Globus pallidus (tissue), 1 donor: Measurements from ENCODE around the gene DNAH17.
A peak's percentile ranks its signal among the peaks of the same experiment; 100 is the strongest.

Source experiments
- DNase-seq: peaks from one replicate; pipeline ENCODE4 v3.0.0-alpha.2; 2015; ENCODE audit warnings: low spot score

DNAH17 gene

GRCh38 chr17:78454346-78454745 lies 122.8 kb downstream of the DNAH17 start:
- DNase-seq = no peak

GRCh38 chr17:78451753-78452152 lies 125.4 kb downstream of the DNAH17 start:
- no peak for DNase-seq

DNA sequence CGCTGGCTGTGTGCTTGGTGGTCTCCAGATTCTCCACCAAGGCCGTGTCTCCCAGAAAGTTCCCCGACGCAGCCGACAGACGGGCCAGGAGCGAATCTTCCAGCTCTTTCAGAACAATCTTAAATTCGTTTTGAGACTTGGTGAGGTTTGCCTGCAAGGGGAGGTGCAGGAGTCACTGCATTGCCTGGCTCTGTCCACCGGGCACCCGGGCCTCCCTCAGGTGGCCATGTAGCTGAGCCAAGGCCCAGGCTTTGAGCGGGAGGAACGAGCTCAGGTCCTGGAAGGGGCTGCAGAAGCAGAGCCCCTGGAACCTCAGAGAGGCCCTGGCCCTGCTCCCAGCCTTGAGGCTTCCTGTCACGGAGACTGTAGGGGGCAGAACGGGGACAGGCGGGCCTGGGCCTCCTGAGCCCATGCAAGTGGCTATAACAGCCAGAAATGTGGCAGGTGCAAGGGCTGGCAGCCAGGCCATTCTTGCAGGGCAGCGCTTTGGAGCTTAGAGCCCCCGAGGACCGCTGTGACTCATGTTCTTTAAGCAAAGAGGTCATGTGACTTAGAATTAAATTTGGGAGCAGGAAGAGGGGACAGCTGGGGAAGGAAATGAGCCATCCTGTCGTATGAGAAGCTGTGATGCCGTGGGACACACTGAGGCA lies 126.4 kb downstream of the DNAH17 start:
- no peak for DNase-seq

- DNase-seq = no peak
These were observed 127.1 kb downstream of the DNAH17 start for GRCh38 chr17:78449983-78450595.

GRCh38 chr17:78448356-78448993 lies 128.7 kb downstream of the DNAH17 start:
- DNase-seq = no peak

- DNase-seq = no peak
These were observed 130.4 kb downstream of the DNAH17 start for GRCh38 chr17:78446833-78447232.

GRCh38 chr17:78444392-78444791 lies 132.8 kb downstream of the DNAH17 start:
- DNase-seq = no peak

DNA sequence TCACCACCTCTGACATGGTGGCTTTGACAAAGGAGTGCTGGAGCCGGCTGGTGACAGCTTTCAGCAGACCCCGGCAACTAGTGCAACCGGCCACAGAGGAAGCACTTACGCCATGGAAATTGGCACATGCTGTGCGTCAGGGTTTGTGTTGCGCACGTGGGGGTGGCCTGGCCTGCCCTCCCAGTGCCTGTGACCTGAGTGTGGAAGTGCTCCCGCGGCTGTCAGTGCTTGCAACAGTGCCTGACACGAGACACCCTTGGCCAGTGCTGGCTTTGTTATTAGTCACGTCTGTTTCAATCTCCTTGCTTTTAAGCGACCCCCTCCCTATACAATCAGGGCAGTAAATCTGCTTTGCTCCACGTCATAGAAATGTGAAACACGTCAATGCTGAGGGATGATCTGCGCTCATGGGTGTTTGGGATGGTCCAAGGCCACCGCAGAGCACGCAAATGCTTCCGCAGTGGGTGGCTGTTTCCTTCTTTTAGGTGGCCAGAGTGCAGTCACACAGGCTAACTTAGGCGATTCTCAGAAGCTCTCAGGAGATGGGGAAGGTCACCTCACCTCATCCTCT lies 134.5 kb downstream of the DNAH17 start:
- DNase-seq = no peak

DNA sequence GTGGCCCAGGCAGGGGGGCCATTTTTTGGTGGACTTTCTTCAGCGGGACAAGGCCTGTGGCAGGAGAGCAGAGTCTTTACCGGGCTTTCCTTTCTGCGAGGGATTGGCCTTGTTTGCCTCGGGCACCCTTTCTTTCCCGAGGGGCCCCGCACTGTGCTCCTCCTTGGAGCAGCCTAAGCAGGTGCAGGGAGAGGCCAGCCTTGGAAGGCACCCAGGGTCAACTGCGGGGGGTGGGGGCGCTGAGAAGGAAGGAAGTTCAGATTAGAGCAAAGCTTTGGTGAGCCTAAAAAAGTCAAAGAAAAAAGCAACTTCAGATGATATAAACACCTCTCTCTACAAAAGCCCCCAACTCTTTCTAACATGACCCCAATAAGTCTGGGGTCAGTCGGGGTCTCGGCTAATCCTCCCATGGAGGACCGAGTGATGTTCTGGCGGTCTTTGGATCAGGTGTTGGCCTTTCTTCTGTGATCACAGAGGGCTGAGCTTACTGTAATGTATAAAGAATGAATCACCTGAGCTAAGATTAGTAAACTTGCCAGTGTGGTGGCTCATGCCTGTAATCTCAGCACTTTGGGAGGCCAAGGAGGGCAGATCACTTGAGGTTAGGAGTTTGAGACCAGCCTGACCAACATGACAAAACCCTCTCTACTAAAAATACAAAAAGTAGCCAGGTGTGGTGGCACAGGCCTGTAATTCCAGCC lies 135.8 kb downstream of the DNAH17 start:
- DNase-seq = no peak

- DNase-seq = no peak
These were observed 138.4 kb downstream of the DNAH17 start for GRCh38 chr17:78438694-78439325.

DNA sequence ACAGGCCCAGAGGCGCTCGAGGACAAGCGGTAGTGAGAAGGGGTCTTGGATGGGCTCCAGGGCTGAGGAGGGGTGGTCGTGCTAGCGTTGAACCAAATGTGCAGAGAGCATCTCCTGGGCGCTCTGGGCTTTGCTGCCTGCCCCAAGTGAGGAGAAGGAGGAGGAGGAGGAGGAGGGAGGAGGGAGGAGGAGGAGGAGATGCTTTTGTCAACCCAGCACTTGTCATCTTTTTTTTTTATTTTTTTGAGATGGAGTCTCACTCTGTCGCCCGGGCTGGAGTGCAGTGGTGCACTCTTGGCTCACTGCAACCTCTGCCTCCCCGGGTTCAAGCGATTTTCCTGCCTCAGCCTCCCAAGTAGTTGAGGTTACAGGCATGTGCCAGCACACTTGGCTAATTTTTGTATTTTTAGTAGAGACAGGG lies 138.9 kb downstream of the DNAH17 start:
- no peak for DNase-seq

- no peak for DNase-seq
These were observed 139.6 kb downstream of the DNAH17 start for GRCh38 chr17:78437508-78438169.

DNA sequence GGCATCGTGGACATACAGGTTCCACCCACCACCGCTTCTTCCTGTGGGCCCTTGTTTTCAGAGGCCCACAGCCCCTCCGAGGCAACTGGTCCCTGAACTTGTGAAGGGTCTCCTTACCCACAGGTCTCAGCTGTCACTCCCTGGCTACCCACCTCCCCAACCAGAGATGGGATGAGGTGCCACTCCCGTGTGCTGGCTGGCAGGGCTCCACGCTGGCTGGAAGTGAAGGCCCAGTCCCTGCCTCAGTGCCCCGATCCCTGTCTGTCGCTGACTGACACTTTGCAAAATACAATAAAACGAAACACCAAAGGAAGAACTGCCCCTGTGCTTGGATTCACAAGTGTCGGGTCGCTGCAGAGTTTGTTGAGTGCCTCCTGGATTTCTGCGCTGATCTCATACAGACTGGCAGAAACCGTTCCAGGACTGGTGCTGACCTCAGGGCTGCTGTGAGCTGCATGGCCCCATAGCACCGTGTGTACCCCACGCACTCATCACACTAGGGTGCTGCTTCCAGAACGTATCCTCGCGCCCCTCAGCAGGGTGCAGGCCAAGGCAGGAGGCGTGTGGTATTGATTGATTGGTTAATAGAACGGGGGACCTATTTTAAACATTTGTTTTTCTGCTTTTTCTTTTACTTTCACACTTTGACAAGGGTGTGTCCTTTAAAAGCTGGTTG lies 141.7 kb downstream of the DNAH17 start:
- DNase-seq = no peak

GRCh38 chr17:78434455-78435329 lies 142.5 kb downstream of the DNAH17 start:
- DNase-seq = no peak

- no peak for DNase-seq
These were observed 143.3 kb downstream of the DNAH17 start for GRCh38 chr17:78433780-78434335.

GRCh38 chr17:78433013-78433727 lies 144.0 kb downstream of the DNAH17 start:
- DNase-seq = no peak

- DNase-seq = peak; percentile 93
These were observed 144.8 kb downstream of the DNAH17 start for GRCh38 chr17:78432226-78433012.

GRCh38 chr17:78431692-78431958 lies 145.6 kb downstream of the DNAH17 start:
- DNase-seq = no peak
